ENCODE results near the gene GGA3.
A peak's percentile ranks its signal among the peaks of the same experiment; 100 is the strongest.

The GGA3 gene

GRCh38 chr17:75231071-75231470 lies 30.3 kb downstream of the GGA3 start:
- DNase-seq (ENCODE audit: low read depth) = no peak
- no peak for TF ChIP-seq CTCF (IDR thresholded peaks at IDR 0.05; ENCODE audit: control insufficient read depth, extremely low read depth, insufficient read depth)
- H3K4me3 ChIP-seq (ENCODE audit: low read depth, low read length) = no peak overlapping the region

GRCh38 chr17:75228847-75229246 lies 32.6 kb downstream of the GGA3 start:
- H3K4me3 ChIP-seq (ENCODE audit: low read depth, low read length) = no peak overlapping the region
- no peak for DNase-seq (ENCODE audit: low read depth)
- TF ChIP-seq CTCF (IDR thresholded peaks at IDR 0.05; ENCODE audit: control insufficient read depth, extremely low read depth, insufficient read depth) = no peak

GRCh38 chr17:75228305-75228704 lies 33.1 kb downstream of the GGA3 start:
- no peak for DNase-seq (ENCODE audit: low read depth)
- no peak for TF ChIP-seq CTCF (IDR thresholded peaks at IDR 0.05; ENCODE audit: control insufficient read depth, extremely low read depth, insufficient read depth)
- no peak overlapping the region for H3K4me3 ChIP-seq (ENCODE audit: low read depth, low read length)

- no peak overlapping the region for H3K4me3 ChIP-seq (ENCODE audit: low read depth, low read length)
- peak; percentile 51 for DNase-seq (ENCODE audit: low read depth)
- TF ChIP-seq CTCF (IDR thresholded peaks at IDR 0.05; ENCODE audit: control insufficient read depth, extremely low read depth, insufficient read depth) = no peak
These were observed 33.7 kb downstream of the GGA3 start for GRCh38 chr17:75227729-75228128.

GRCh38 chr17:75225016-75225415 lies 36.4 kb downstream of the GGA3 start:
- H3K4me3 ChIP-seq (ENCODE audit: low read depth, low read length) = no peak overlapping the region
- TF ChIP-seq CTCF (IDR thresholded peaks at IDR 0.05; ENCODE audit: control insufficient read depth, extremely low read depth, insufficient read depth) = no peak
- no peak for DNase-seq (ENCODE audit: low read depth)

- TF ChIP-seq CTCF (IDR thresholded peaks at IDR 0.05; ENCODE audit: control insufficient read depth, extremely low read depth, insufficient read depth) = no peak
- H3K4me3 ChIP-seq (ENCODE audit: low read depth, low read length) = no peak overlapping the region
- no peak for DNase-seq (ENCODE audit: low read depth)
These were observed 41.6 kb downstream of the GGA3 start for GRCh38 chr17:75219815-75220214.

- TF ChIP-seq CTCF (IDR thresholded peaks at IDR 0.05; ENCODE audit: control insufficient read depth, extremely low read depth, insufficient read depth) = no peak
- no peak for DNase-seq (ENCODE audit: low read depth)
- H3K4me3 ChIP-seq (ENCODE audit: low read depth, low read length) = no peak overlapping the region
These were observed 43.3 kb downstream of the GGA3 start for GRCh38 chr17:75218131-75218530.

Measured in LNCaP clone FGC (cell line).